DND-41 (cell line): Measurements from ENCODE around the gene ZNF575.
A peak's percentile ranks its signal among the peaks of the same experiment; 100 is the strongest.

ENCODE experiments used
- ATAC-seq: fragments of 200-7000 bp; cut with Tn5 transposase; 3 replicates; pipeline ENCODE4 v1.9.1; 2021; ENCODE audit warnings: low read depth; ENCODE audit not compliant: insufficient read depth
- DNase-seq: peaks from one replicate; pipeline ENCODE4 v3.0.0-alpha.2; 2020
- H2AFZ ChIP-seq: 2 replicates; pipeline ENCODE4 v1.6.0; 2012; ENCODE audit warnings: low read depth, low read length
- H3K27ac ChIP-seq: 2 replicates; pipeline ENCODE4 v1.5.1; 2012; ENCODE audit warnings: low read length, inconsistent platforms
- H3K27me3 ChIP-seq: fragments of 200-600 bp; sonication (generic); 2 replicates; pipeline ENCODE4 v1.6.0; 2012; ENCODE audit warnings: low read length, mild to moderate bottlenecking, inconsistent platforms; ENCODE audit not compliant: insufficient read depth, poor library complexity
- H3K36me3 ChIP-seq: 2 replicates; pipeline ENCODE4 v1.5.1; 2012; ENCODE audit warnings: low read length, inconsistent platforms; ENCODE audit not compliant: insufficient read depth
- H3K4me1 ChIP-seq: 2 replicates; pipeline ENCODE4 v1.5.1; 2012; ENCODE audit warnings: mild to moderate bottlenecking, low read length; ENCODE audit not compliant: insufficient read depth
- H3K4me2 ChIP-seq: 2 replicates; pipeline ENCODE4 v1.6.0; 2012; ENCODE audit warnings: mild to moderate bottlenecking, moderate library complexity, low read length, inconsistent platforms; ENCODE audit not compliant: insufficient read depth
- H3K4me3 ChIP-seq, 2 experiments: fragments of 200-600 bp in 1 of 2; shearing (Covaris generic) in 1 of 2; 2 replicates each; pipeline ENCODE4 v1.5.1; 2012 to 2016; ENCODE audit warnings: inconsistent platforms in 2 of 2, low read length in 2 of 2, mild to moderate bottlenecking in 2 of 2, low read depth in 1 of 2, moderate library complexity in 1 of 2
- H3K79me2 ChIP-seq: 2 replicates; pipeline ENCODE4 v1.6.0; 2012; ENCODE audit warnings: low read length, inconsistent platforms; ENCODE audit not compliant: insufficient read depth
- H3K9ac ChIP-seq: 2 replicates; pipeline ENCODE4 v1.6.0; 2012; ENCODE audit warnings: low read depth, mild to moderate bottlenecking, inconsistent platforms, low read length, moderate library complexity
- H3K9me3 ChIP-seq: 2 replicates; pipeline ENCODE4 v1.5.1; 2012; ENCODE audit warnings: low read length, moderate library complexity, mild to moderate bottlenecking, inconsistent platforms; ENCODE audit not compliant: insufficient read depth, severe bottlenecking
- H4K20me1 ChIP-seq: 2 replicates; pipeline ENCODE4 v1.6.0; 2012; ENCODE audit warnings: low read length; ENCODE audit not compliant: insufficient read depth
- CTCF ChIP-seq: IDR thresholded peaks from 2 replicates; pipeline ENCODE4 v1.5.1; 2012; ENCODE audit warnings: borderline replicate concordance, low read length, moderate library complexity, mild to moderate bottlenecking; ENCODE audit not compliant: poor library complexity, severe bottlenecking; ENCODE audit errors: extremely low read depth
- EZH2 ChIP-seq: IDR thresholded peaks from 3 replicates; pipeline ENCODE4 v1.6.1; 2012; ENCODE audit warnings: borderline replicate concordance, low read depth, mild to moderate bottlenecking, moderate library complexity, low read length, inconsistent platforms; ENCODE audit not compliant: severe bottlenecking

Gene ZNF575

GRCh38 chr19:43501661-43502418 is 31.1 kb upstream of the ZNF575 start:
- peaks cover 3% of the 10 kb centered on the region; the same call in 1 of the 2 replicates for H3K36me3 ChIP-seq
- H4K20me1 ChIP-seq, result no peaks in the 10 kb centered on the region
- no peak overlapping the region for H3K9ac ChIP-seq
- no peak overlapping the region for H3K4me3 ChIP-seq
- ATAC-seq (no peak), DNase-seq (no peak)
- H3K27ac ChIP-seq, result no peak overlapping the region
- no peaks in the 10 kb centered on the region for H3K9me3 ChIP-seq
- no peak overlapping the region for H3K4me2 ChIP-seq
- H3K4me1 ChIP-seq, result peaks cover 24% of the 10 kb centered on the region
- no peaks in the 10 kb centered on the region for H3K79me2 ChIP-seq
- H2AFZ ChIP-seq, result no peak overlapping the region
- TF ChIP-seq CTCF (no peak), EZH2 (no peak)
- no peaks in the 10 kb centered on the region for H3K27me3 ChIP-seq

- no peaks in the 10 kb centered on the region for H4K20me1 ChIP-seq
- no peaks in the 10 kb centered on the region for H3K36me3 ChIP-seq
- H3K4me1 ChIP-seq, result peaks cover 24% of the 10 kb centered on the region
- no peak overlapping the region for H3K9ac ChIP-seq
- no peak overlapping the region for H3K27ac ChIP-seq
- TF ChIP-seq EZH2, result no peak
- TF ChIP-seq CTCF, result no peak
- DNase-seq (no peak), ATAC-seq (no peak)
- H2AFZ ChIP-seq, result no peak overlapping the region
- no peaks in the 10 kb centered on the region for H3K79me2 ChIP-seq
- H3K27me3 ChIP-seq, result no peaks in the 10 kb centered on the region
- no peaks in the 10 kb centered on the region for H3K9me3 ChIP-seq
- peak overlapping the region; percentile 96; the same call in 1 of the 2 replicates for H3K4me2 ChIP-seq
- H3K4me3 ChIP-seq, result no peak overlapping the region
These were observed 30.5 kb upstream of the ZNF575 start for GRCh38 chr19:43502419-43502976.

GRCh38 chr19:43503501-43504425 is 29.2 kb upstream of the ZNF575 start:
- Histone ChIP-seq H3K36me3 (0 out of 2 replicates have a peak, but pooled peaks cover 5% of the 10 kb centered on the region), H3K27me3 (no peaks in the 10 kb centered on the region), H3K4me1 (peaks cover 24% of the 10 kb centered on the region), H3K9ac (peak overlapping the region; percentile 73), H3K9me3 (no peaks in the 10 kb centered on the region), H3K27ac (peak overlapping the region; percentile 68), H2AFZ (peak overlapping the region; percentile 97), H3K4me2 (peak overlapping the region; percentile 96), H3K4me3 (peak overlapping the region; percentile 33 to 76), H4K20me1 (no peaks in the 10 kb centered on the region), H3K79me2 (no peaks in the 10 kb centered on the region)
- DNase-seq, result peak; percentile 98
- TF ChIP-seq CTCF (peak; percentile 57), EZH2 (no peak)
- peak; percentile 88 for ATAC-seq
